ENCODE results near the gene WIPI1.

WIPI1 gene

DNA sequence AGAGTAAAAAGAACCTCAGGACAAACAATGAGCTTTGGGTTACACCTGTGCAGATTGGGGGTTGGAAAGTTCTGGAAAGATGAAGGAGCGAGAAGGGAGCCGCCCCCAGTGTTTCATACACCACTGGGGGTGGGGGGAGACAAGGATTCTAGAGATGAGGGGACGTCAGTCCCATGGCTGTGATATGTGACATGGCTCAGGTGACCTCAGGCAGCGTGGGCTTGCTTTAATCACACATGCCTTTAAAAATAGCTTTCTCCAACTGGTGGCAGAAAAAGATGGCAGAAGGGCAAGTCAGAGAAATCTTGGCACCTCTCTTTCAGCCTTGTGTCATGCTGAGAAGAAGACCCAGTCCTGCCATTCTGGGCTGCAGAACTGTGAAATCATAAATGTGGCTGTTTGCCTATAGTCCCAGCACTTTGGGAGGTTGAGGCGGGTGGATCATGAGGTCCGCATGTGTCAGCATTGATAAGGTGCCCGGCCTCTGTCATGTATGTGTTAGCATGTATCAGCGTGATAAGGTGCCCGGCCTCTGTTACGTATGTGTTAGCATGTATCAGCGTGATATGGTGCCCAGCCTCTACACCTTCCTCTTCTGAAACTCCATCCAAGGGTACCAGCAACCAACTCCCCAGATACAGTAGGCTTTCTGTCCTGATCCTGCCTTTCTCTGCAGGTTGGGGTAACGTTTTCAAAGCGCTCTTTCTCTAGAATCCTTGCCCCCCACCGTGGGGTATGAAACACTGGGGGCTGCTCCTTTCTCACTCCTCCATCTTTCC lies 25.0 kb downstream of the WIPI1 start:
- DNase-seq (ENCODE audit: extremely low spot score), result no peak
- TF ChIP-seq NFRKB (IDR thresholded peaks at IDR 0.05), result no peak
- TF ChIP-seq ELF4 (IDR thresholded peaks at IDR 0.05), result no peak
- no peak for TF ChIP-seq TARDBP (IDR thresholded peaks at IDR 0.05)
- no peak for TF ChIP-seq FOXM1 (IDR thresholded peaks at IDR 0.05; ENCODE audit: borderline replicate concordance)
- no peak for TF ChIP-seq SP1 (IDR thresholded peaks at IDR 0.05)
- TF ChIP-seq HDGF (IDR thresholded peaks at IDR 0.05; ENCODE audit: borderline replicate concordance), result no peak
- no peak for TF ChIP-seq ZNF384 (IDR thresholded peaks at IDR 0.05)
- TF ChIP-seq FOXK2 (IDR thresholded peaks at IDR 0.05), result no peak
- no peak for TF ChIP-seq L3MBTL2 (conservative IDR thresholded peaks at IDR 0.05)
- TF ChIP-seq, protein P1, sequence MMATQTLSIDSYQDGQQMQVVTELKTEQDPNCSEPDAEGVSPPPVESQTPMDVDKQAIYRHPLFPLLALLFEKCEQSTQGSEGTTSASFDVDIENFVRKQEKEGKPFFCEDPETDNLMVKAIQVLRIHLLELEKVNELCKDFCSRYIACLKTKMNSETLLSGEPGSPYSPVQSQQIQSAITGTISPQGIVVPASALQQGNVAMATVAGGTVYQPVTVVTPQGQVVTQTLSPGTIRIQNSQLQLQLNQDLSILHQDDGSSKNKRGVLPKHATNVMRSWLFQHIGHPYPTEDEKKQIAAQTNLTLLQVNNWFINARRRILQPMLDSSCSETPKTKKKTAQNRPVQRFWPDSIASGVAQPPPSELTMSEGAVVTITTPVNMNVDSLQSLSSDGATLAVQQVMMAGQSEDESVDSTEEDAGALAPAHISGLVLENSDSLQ (IDR thresholded peaks at IDR 0.05), result no peak
- TF ChIP-seq FOXA1 (IDR thresholded peaks at IDR 0.05), result no peak
- no peak for TF ChIP-seq SUZ12 (IDR thresholded peaks at IDR 0.05)
- TF ChIP-seq CTBP1 (IDR thresholded peaks at IDR 0.05; ENCODE audit: borderline replicate concordance), result no peak
- no peak for TF ChIP-seq ARNT (IDR thresholded peaks at IDR 0.05)
- TF ChIP-seq BHLHE40 (IDR thresholded peaks at IDR 0.05; ENCODE audit: borderline replicate concordance), result no peak
- no peak for TF ChIP-seq LEF1 (IDR thresholded peaks at IDR 0.05; ENCODE audit: borderline replicate concordance)
- ChIA-PET CTCF (interaction anchor here (0.7 to 1.0 kb wide), 5 partner anchors 9 to 259 kb away, joined by 3 to 6 read pairs (median 3); no protein-coding TSS in a partner anchor), POLR2A (interaction anchor here (1.6 to 2.1 kb wide), 2 partner anchors 140 to 185 kb away, joined by 3 to 9 read pairs; partner anchors contain the start of gene AMZ2)

DNA sequence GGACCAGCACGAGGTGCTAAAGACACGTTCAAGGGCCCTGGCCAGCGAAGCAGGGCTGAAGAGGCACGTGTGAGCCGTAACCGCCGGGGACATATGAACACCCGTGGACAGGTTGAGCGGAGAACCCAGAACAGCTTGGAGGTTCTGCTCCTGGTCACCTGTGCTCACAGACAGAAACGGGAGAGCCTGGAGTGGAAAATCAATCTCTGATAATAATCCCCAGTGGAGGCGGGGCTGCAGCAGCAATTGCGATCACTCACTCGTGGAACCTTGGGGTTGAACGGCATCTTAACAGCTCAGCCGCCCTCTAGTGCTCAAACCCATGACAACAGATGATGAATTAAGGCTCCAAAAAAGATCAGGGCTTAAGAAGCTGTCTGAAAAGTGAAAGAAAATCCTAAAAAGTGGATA lies 25.6 kb downstream of the WIPI1 start:
- CTCF ChIA-PET, result interaction anchor here (0.7 to 1.0 kb wide), 5 partner anchors 10 to 258 kb away, joined by 3 to 6 read pairs (median 3); no protein-coding TSS in a partner anchor
- peak; percentile 50 for DNase-seq (ENCODE audit: extremely low spot score)
- POLR2A ChIA-PET, result interaction anchor here (0.7 to 2.1 kb wide), 3 partner anchors 139 to 184 kb away, joined by 3 to 9 read pairs (median 3); partner anchors contain the start of gene AMZ2
- TF ChIP-seq SP1 (IDR thresholded peaks at IDR 0.05) (no peak), L3MBTL2 (conservative IDR thresholded peaks at IDR 0.05) (no peak)
- TF ChIP-seq, protein P1 (IDR thresholded peaks at IDR 0.05), result peak; percentile 37; the same call in 1 of the 2 replicates

DNA sequence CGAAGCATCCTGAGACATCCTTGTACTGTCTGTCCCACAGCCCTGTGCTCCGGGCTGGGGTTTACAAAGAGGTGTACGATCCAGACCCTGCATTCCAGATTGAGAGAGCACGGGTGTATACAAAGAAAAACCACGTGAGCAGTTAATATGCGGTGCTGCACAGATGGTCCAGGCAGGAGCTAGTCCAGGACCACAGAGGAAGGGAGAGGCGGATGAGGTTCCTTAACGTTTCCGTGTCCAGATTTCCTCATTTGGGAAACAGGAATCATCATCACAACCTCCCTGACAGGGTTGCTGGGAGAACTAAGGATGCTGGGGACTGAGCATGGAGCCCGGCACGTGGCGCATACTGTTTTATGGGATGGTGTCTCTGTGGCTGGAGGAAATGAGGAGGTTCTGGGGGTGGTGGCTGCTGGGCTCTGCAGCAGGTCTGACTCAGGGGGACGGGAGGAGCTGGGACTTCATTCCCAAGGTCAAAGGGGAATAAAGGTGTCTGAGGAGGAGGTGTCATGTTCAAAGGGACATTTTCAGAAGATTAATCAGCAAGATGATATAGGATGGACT lies 26.2 kb downstream of the WIPI1 start:
- no peak for DNase-seq (ENCODE audit: extremely low spot score)
- ChIA-PET CTCF (interaction anchor here (1.0 kb wide), 2 partner anchors 10 to 14 kb away, joined by 3 to 6 read pairs; no protein-coding TSS in a partner anchor), POLR2A (interaction anchor here (0.7 to 2.1 kb wide), 3 partner anchors 139 to 184 kb away, joined by 3 to 9 read pairs (median 3); partner anchors contain the start of gene AMZ2)
- TF ChIP-seq NFRKB (IDR thresholded peaks at IDR 0.05) (no peak), HDGF (IDR thresholded peaks at IDR 0.05; ENCODE audit: borderline replicate concordance) (no peak), CTBP1 (IDR thresholded peaks at IDR 0.05; ENCODE audit: borderline replicate concordance) (no peak), ZNF384 (IDR thresholded peaks at IDR 0.05) (no peak)

DNA sequence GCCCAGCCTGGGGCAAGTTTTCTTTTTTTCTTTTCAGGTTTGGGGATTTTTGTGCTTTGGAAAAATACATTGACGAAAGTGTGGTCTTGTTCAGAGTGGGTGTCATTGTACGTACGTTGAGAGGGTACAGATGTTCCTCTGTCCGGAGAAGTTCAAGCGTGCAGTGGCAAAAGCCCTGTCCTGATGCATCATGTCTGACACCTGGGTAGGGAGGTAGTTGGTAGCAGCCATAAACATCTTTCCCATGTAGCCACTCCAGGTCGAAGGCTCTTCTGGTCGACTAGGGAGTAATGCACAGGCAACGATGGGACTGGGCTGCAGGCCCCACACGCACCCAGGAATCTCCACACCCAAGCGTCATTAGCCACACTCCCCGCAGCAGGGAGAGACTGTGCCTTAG lies 27.4 kb downstream of the WIPI1 start:
- TF ChIP-seq NFRKB (IDR thresholded peaks at IDR 0.05) (no peak), ZNF384 (IDR thresholded peaks at IDR 0.05) (no peak), L3MBTL2 (conservative IDR thresholded peaks at IDR 0.05) (no peak), FOXM1 (IDR thresholded peaks at IDR 0.05; ENCODE audit: borderline replicate concordance) (no peak), FOXA1 (IDR thresholded peaks at IDR 0.05) (no peak), HDGF (IDR thresholded peaks at IDR 0.05; ENCODE audit: borderline replicate concordance) (no peak), SP1 (IDR thresholded peaks at IDR 0.05) (no peak), BHLHE40 (IDR thresholded peaks at IDR 0.05; ENCODE audit: borderline replicate concordance) (no peak), TARDBP (IDR thresholded peaks at IDR 0.05) (no peak), ELF4 (IDR thresholded peaks at IDR 0.05) (no peak), CTBP1 (IDR thresholded peaks at IDR 0.05; ENCODE audit: borderline replicate concordance) (no peak)
- TF ChIP-seq, protein P1 (IDR thresholded peaks at IDR 0.05), result no peak
- ChIA-PET POLR2A (no interaction called here), CTCF (interaction anchor here (0.7 to 1.0 kb wide), 2 partner anchors 31 to 81 kb away, joined by 3 to 4 read pairs; no protein-coding TSS in a partner anchor)
- no peak for DNase-seq (ENCODE audit: extremely low spot score)

DNA sequence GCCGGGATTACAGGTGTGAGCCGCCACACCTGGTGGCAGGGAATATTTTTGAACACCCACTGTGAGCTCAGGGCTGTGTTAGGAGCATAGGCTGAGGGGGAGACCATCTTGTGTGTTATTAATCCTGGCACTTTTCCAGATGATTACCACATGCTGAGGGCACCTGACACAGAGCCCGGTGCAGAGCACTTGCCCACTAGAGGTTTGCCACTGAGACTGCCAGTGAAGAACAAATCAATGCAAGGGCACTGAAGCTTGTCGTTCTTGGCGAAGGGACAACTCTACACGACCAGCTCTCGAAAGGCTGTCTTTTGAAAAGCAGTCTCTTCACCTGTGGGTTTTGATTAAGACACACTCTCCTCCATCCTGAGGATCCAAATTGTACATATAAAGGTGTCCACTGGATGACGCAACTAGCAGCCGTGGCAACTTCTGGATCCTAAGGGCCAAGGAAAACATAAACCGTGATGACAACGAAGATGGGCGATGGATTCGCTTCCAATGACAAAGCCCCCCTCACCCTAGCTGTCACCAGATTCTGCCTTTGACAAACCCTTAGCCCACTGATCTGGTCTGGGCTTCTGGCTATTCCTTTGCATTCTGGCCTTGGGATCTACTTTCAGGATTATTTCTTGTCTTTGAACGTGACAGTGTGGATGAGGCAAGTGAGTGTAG lies 28.7 kb downstream of the WIPI1 start:
- POLR2A ChIA-PET, result no interaction called here
- no peak for DNase-seq (ENCODE audit: extremely low spot score)
- CTCF ChIA-PET, result interaction anchor here (1.1 kb wide), 1 partner anchor 9 kb away, joined by 3 read pairs; no protein-coding TSS in a partner anchor
- TF ChIP-seq ARNT (IDR thresholded peaks at IDR 0.05) (no peak), TARDBP (IDR thresholded peaks at IDR 0.05) (no peak), BHLHE40 (IDR thresholded peaks at IDR 0.05; ENCODE audit: borderline replicate concordance) (no peak), FOXK2 (IDR thresholded peaks at IDR 0.05) (no peak), NFRKB (IDR thresholded peaks at IDR 0.05) (no peak), FOXA1 (IDR thresholded peaks at IDR 0.05) (no peak), L3MBTL2 (conservative IDR thresholded peaks at IDR 0.05) (no peak), HDGF (IDR thresholded peaks at IDR 0.05; ENCODE audit: borderline replicate concordance) (no peak), SUZ12 (IDR thresholded peaks at IDR 0.05) (no peak)

Data from HEK293T (cell line).